ENCODE results near the gene MYH7B. TPM values are rescaled to one million over a fixed set of nuclear protein-coding genes. Genes with fewer than 3 reads are reported as not detected.
A peak's percentile ranks its signal among the peaks of the same experiment; 100 is the strongest.

The MYH7B gene
- total RNA-seq, 1 donor from 2014 or later = 253 TPM

- Histone ChIP-seq H3K36me3 (peaks cover 68% of the 10 kb centered on the region), H3K4me3 (no peak overlapping the region), H3K9me3 (replicated peaks) (no peaks in the 10 kb centered on the region), H3K4me1 (peaks cover 94% of the 10 kb centered on the region), H3K27me3 (ENCODE audit: low read depth) (no peaks in the 10 kb centered on the region), H3K27ac (replicated peaks) (peak overlapping the region; percentile 93)
- DNase-seq = no peak
- intact Hi-C loops (cut with micrococcal nuclease) = no loop called here
- TF ChIP-seq, protein P1, sequence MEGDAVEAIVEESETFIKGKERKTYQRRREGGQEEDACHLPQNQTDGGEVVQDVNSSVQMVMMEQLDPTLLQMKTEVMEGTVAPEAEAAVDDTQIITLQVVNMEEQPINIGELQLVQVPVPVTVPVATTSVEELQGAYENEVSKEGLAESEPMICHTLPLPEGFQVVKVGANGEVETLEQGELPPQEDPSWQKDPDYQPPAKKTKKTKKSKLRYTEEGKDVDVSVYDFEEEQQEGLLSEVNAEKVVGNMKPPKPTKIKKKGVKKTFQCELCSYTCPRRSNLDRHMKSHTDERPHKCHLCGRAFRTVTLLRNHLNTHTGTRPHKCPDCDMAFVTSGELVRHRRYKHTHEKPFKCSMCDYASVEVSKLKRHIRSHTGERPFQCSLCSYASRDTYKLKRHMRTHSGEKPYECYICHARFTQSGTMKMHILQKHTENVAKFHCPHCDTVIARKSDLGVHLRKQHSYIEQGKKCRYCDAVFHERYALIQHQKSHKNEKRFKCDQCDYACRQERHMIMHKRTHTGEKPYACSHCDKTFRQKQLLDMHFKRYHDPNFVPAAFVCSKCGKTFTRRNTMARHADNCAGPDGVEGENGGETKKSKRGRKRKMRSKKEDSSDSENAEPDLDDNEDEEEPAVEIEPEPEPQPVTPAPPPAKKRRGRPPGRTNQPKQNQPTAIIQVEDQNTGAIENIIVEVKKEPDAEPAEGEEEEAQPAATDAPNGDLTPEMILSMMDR (IDR thresholded peaks at IDR 0.05; ENCODE audit: borderline replicate concordance) = no peak
Observed at GRCh38 chr20:34989670-34990069, 34.0 kb downstream of the MYH7B start.

DNA sequence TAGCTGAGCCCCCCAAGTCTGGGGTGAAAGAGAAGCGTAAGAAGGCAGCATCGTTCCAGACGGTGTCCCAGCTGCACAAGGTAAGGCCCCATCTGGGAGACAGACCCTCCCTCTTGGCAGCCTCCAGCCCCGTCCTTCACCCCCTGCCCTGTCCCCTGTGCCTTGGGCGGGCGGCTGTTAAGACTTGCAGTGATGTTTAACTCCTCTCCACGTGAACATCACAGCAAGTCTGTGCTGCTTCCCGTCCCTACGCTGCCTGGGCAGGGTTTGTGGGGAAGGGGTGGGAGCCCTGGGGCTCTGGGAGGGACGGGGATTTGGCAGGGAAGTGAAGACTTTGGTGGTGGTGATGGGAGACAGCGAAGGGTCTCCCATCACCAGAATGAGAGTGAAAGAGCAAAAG, 34.6 kb downstream of the MYH7B start:
- TF ChIP-seq, protein P1 (IDR thresholded peaks at IDR 0.05; ENCODE audit: borderline replicate concordance) = no peak
- Histone ChIP-seq H3K4me1 (peaks cover 92% of the 10 kb centered on the region), H3K9me3 (replicated peaks) (no peaks in the 10 kb centered on the region), H3K27ac (replicated peaks) (peak overlapping the region; percentile 93), H3K27me3 (ENCODE audit: low read depth) (no peaks in the 10 kb centered on the region), H3K4me3 (no peak overlapping the region), H3K36me3 (peaks cover 74% of the 10 kb centered on the region)
- intact Hi-C loops (cut with micrococcal nuclease) = no loop called here
- no peak for DNase-seq

GRCh38 chr20:34990661-34991214, 35.1 kb downstream of the MYH7B start:
- peak overlapping the region; percentile 93 for H3K27ac ChIP-seq (replicated peaks)
- intact Hi-C loops (cut with micrococcal nuclease) = no loop called here
- H3K4me1 ChIP-seq = peaks cover 92% of the 10 kb centered on the region
- TF ChIP-seq, protein P1 (IDR thresholded peaks at IDR 0.05; ENCODE audit: borderline replicate concordance) = no peak
- DNase-seq = no peak
- peaks cover 79% of the 10 kb centered on the region for H3K36me3 ChIP-seq
- no peak overlapping the region for H3K4me3 ChIP-seq
- H3K9me3 ChIP-seq (replicated peaks) = no peaks in the 10 kb centered on the region
- no peaks in the 10 kb centered on the region for H3K27me3 ChIP-seq (ENCODE audit: low read depth)

GRCh38 chr20:34992751-34993417, 37.2 kb downstream of the MYH7B start:
- Histone ChIP-seq H3K27me3 (ENCODE audit: low read depth) (no peaks in the 10 kb centered on the region), H3K36me3 (peaks cover 90% of the 10 kb centered on the region), H3K4me1 (peaks cover 88% of the 10 kb centered on the region), H3K4me3 (no peak overlapping the region), H3K9me3 (replicated peaks) (no peaks in the 10 kb centered on the region), H3K27ac (replicated peaks) (peak overlapping the region; percentile 58)
- intact Hi-C loops (cut with micrococcal nuclease) = no loop called here
- TF ChIP-seq, protein P1 (IDR thresholded peaks at IDR 0.05; ENCODE audit: borderline replicate concordance) = no peak
- no peak for DNase-seq

- Histone ChIP-seq H3K4me1 (peaks cover 77% of the 10 kb centered on the region), H3K27ac (replicated peaks) (peak overlapping the region; percentile 58)
- intact Hi-C loops (cut with micrococcal nuclease) = no loop called here
Observed at GRCh38 chr20:34993941-34994508, 38.4 kb downstream of the MYH7B start.

More at GRCh38 chr20:34993941-34994508, 38.4 kb downstream of the MYH7B start:
- Histone ChIP-seq H3K36me3 (peaks cover 97% of the 10 kb centered on the region), H3K9me3 (replicated peaks) (no peaks in the 10 kb centered on the region), H3K27me3 (ENCODE audit: low read depth) (no peaks in the 10 kb centered on the region), H3K4me3 (no peak overlapping the region)
- DNase-seq = no peak
- TF ChIP-seq, protein P1 (IDR thresholded peaks at IDR 0.05; ENCODE audit: borderline replicate concordance) = no peak
